GM12874 (cell line): ENCODE data around the gene FGFBP2.

Experiments
- CTCF ChIP-seq: IDR thresholded peaks from 2 replicates; pipeline ENCODE4 v1.5.1; 2011; ENCODE audit warnings: low read depth, mild to moderate bottlenecking, control low read depth, low read length, moderate library complexity; ENCODE audit not compliant: insufficient read depth

FGFBP2 gene

GRCh38 chr4:15965325-15965724 lies 2.4 kb upstream of the FGFBP2 start:
- no peak for TF ChIP-seq CTCF

GRCh38 chr4:15964159-15964558 lies 1.2 kb upstream of the FGFBP2 start:
- no peak for TF ChIP-seq CTCF

- TF ChIP-seq CTCF, result no peak
Measured at GRCh38 chr4:15963576-15963975, 601 bp upstream of the FGFBP2 start.

- TF ChIP-seq CTCF, result no peak
Measured at GRCh38 chr4:15961781-15962510, 1.0 kb downstream of the FGFBP2 start.

GRCh38 chr4:15958562-15958961 lies 4.4 kb downstream of the FGFBP2 start:
- no peak for TF ChIP-seq CTCF

- TF ChIP-seq CTCF, result peak; percentile 87
Measured at GRCh38 chr4:15956179-15956850, 6.7 kb downstream of the FGFBP2 start.

GRCh38 chr4:15955670-15956069 lies 7.3 kb downstream of the FGFBP2 start:
- no peak for TF ChIP-seq CTCF
